Amniotic epithelial cell (primary cell): ENCODE measurements around the gene ETS1.

Experiments used
- DNase-seq: peaks from one replicate; pipeline ENCODE4 v3.0.0-alpha.2; 2010; ENCODE audit warnings: low read depth

ETS1 gene

GRCh38 chr11:128593281-128593680 is 5.9 kb upstream of the ETS1 start:
- DNase-seq: peak; percentile 42

- no peak for DNase-seq
Measured at GRCh38 chr11:128592454-128592853, 5.1 kb upstream of the ETS1 start.

- no peak for DNase-seq
Measured at GRCh38 chr11:128590587-128590986, 3.2 kb upstream of the ETS1 start.

GRCh38 chr11:128589998-128590397 is 2.6 kb upstream of the ETS1 start:
- no peak for DNase-seq

GRCh38 chr11:128588093-128588492 is 735 bp upstream of the ETS1 start:
- no peak for DNase-seq

- no peak for DNase-seq
Measured at GRCh38 chr11:128586689-128587088, 669 bp downstream of the ETS1 start.

GRCh38 chr11:128585498-128586238 is 1.7 kb downstream of the ETS1 start:
- DNase-seq: no peak

GRCh38 chr11:128584253-128584652 is 3.1 kb downstream of the ETS1 start:
- no peak for DNase-seq

- peak; percentile 96 for DNase-seq
Measured at GRCh38 chr11:128582496-128583366, 4.6 kb downstream of the ETS1 start.

- DNase-seq: no peak
Measured at GRCh38 chr11:128581561-128582272, 5.6 kb downstream of the ETS1 start.

GRCh38 chr11:128580612-128581011 is 6.7 kb downstream of the ETS1 start:
- DNase-seq: no peak

GRCh38 chr11:128579798-128580504 is 7.4 kb downstream of the ETS1 start:
- DNase-seq: peak; percentile 53

GRCh38 chr11:128576555-128576954 is 10.8 kb downstream of the ETS1 start:
- DNase-seq: no peak

GRCh38 chr11:128575961-128576350 is 11.4 kb downstream of the ETS1 start:
- DNase-seq: peak; percentile 40

- peak; percentile 15 for DNase-seq
Measured at GRCh38 chr11:128575174-128575960, 12.0 kb downstream of the ETS1 start.

GRCh38 chr11:128574576-128575011 is 12.8 kb downstream of the ETS1 start:
- DNase-seq: peak; percentile 28

- no peak for DNase-seq
Measured at GRCh38 chr11:128573638-128574037, 13.7 kb downstream of the ETS1 start.

GRCh38 chr11:128572965-128573364 is 14.4 kb downstream of the ETS1 start:
- no peak for DNase-seq

GRCh38 chr11:128570632-128571031 is 16.7 kb downstream of the ETS1 start:
- no peak for DNase-seq

GRCh38 chr11:128569291-128569690 is 18.1 kb downstream of the ETS1 start:
- DNase-seq: no peak

GRCh38 chr11:128568166-128568778 is 19.1 kb downstream of the ETS1 start:
- DNase-seq: no peak
